Liver (tissue), 3 donors: ENCODE results near the gene KCNJ12.
"Not testable (repeated sequence)": the region's sequence is repeated elsewhere in the genome, so short reads cannot be mapped to it uniquely, and the experiment has no call there.

Source experiments
- FOXA1 ChIP-seq: IDR thresholded peaks from 2 replicates; pipeline ENCODE4 v1.6.1; 2016; ENCODE audit warnings: antibody characterized with exemption
- RXRA ChIP-seq, 2 donors: IDR thresholded peaks; 2 replicates each; pipeline ENCODE4 v1.6.1; 2017 to 2018; ENCODE audit warnings: antibody characterized with exemption in 2 of 2, mild to moderate bottlenecking in 1 of 2
- TAF1 ChIP-seq: conservative IDR thresholded peaks from 2 replicates; pipeline ENCODE4 v1.6.1; 2016; ENCODE audit warnings: antibody characterized with exemption, mild to moderate bottlenecking
- TF ChIP-seq, protein P1 (sequence below): fragments of 150-350 bp; IDR thresholded peaks from 2 replicates; pipeline ENCODE4 v1.5.1; 2017; ENCODE audit warnings: improper control_type of control experiment, low read depth, low read length; ENCODE audit not compliant: missing input control
- TF ChIP-seq, protein P2 (sequence below): IDR thresholded peaks from 2 replicates; pipeline ENCODE4 v1.6.1; 2016; ENCODE audit warnings: antibody characterized with exemption, mild to moderate bottlenecking
- TF ChIP-seq, protein P3 (sequence below): IDR thresholded peaks from 2 replicates; pipeline ENCODE4 v1.6.1; 2016; ENCODE audit warnings: antibody characterized with exemption
- donor health status: healthy.
- donor health status: healthy.

DNA sequence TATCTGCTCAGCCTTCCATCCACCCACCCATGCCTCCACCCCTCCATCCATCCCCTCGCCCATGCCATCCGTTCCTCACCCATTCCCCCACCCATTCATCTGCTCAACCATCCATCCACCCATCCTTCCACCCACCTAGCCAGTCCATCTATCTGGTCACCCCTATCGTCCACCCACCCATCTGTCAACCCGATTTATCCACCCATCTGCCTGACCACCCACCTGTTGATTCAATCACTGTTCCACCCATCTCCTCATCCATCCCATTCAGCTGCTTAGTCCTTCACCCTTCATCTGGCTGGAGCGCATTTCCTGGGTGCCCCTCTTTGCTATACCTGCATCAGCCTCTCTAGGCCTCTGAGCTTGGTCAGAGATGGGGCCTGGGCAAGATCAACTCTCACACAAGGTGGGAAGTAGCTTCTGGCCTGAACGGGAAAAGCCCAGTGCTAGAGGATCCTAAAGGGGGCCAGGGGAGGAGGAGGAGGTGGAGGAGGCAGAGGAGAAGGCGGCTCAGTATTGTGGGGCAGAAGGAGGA, 32.7 kb downstream of the KCNJ12 start:
- TF ChIP-seq, protein P1, sequence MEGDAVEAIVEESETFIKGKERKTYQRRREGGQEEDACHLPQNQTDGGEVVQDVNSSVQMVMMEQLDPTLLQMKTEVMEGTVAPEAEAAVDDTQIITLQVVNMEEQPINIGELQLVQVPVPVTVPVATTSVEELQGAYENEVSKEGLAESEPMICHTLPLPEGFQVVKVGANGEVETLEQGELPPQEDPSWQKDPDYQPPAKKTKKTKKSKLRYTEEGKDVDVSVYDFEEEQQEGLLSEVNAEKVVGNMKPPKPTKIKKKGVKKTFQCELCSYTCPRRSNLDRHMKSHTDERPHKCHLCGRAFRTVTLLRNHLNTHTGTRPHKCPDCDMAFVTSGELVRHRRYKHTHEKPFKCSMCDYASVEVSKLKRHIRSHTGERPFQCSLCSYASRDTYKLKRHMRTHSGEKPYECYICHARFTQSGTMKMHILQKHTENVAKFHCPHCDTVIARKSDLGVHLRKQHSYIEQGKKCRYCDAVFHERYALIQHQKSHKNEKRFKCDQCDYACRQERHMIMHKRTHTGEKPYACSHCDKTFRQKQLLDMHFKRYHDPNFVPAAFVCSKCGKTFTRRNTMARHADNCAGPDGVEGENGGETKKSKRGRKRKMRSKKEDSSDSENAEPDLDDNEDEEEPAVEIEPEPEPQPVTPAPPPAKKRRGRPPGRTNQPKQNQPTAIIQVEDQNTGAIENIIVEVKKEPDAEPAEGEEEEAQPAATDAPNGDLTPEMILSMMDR = not testable (repeated sequence)
- TF ChIP-seq, protein P2, sequence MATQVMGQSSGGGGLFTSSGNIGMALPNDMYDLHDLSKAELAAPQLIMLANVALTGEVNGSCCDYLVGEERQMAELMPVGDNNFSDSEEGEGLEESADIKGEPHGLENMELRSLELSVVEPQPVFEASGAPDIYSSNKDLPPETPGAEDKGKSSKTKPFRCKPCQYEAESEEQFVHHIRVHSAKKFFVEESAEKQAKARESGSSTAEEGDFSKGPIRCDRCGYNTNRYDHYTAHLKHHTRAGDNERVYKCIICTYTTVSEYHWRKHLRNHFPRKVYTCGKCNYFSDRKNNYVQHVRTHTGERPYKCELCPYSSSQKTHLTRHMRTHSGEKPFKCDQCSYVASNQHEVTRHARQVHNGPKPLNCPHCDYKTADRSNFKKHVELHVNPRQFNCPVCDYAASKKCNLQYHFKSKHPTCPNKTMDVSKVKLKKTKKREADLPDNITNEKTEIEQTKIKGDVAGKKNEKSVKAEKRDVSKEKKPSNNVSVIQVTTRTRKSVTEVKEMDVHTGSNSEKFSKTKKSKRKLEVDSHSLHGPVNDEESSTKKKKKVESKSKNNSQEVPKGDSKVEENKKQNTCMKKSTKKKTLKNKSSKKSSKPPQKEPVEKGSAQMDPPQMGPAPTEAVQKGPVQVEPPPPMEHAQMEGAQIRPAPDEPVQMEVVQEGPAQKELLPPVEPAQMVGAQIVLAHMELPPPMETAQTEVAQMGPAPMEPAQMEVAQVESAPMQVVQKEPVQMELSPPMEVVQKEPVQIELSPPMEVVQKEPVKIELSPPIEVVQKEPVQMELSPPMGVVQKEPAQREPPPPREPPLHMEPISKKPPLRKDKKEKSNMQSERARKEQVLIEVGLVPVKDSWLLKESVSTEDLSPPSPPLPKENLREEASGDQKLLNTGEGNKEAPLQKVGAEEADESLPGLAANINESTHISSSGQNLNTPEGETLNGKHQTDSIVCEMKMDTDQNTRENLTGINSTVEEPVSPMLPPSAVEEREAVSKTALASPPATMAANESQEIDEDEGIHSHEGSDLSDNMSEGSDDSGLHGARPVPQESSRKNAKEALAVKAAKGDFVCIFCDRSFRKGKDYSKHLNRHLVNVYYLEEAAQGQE = not testable (repeated sequence)
- not testable (repeated sequence) for TF ChIP-seq RXRA (IDR thresholded peaks at IDR 0.05); FOXA1; TAF1
- TF ChIP-seq, protein P3, sequence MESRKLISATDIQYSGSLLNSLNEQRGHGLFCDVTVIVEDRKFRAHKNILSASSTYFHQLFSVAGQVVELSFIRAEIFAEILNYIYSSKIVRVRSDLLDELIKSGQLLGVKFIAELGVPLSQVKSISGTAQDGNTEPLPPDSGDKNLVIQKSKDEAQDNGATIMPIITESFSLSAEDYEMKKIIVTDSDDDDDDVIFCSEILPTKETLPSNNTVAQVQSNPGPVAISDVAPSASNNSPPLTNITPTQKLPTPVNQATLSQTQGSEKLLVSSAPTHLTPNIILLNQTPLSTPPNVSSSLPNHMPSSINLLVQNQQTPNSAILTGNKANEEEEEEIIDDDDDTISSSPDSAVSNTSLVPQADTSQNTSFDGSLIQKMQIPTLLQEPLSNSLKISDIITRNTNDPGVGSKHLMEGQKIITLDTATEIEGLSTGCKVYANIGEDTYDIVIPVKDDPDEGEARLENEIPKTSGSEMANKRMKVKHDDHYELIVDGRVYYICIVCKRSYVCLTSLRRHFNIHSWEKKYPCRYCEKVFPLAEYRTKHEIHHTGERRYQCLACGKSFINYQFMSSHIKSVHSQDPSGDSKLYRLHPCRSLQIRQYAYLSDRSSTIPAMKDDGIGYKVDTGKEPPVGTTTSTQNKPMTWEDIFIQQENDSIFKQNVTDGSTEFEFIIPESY = not testable (repeated sequence)
